ENCODE measurements around the gene TMEM171. TPM values are rescaled to one million over a fixed set of nuclear protein-coding genes. Genes with fewer than 3 reads are reported as not detected.

TMEM171 gene
- total and polyA plus RNA-seq, 2 of the 8 experiments (the other 6 are each of a cell fraction or from before 2014, with no cell fraction given) = 1.0 to 2.2 TPM

- no peak for TF ChIP-seq CHD7 (IDR thresholded peaks at IDR 0.05; ENCODE audit: insufficient replicate concordance, low read length)
- TF ChIP-seq JUN (IDR thresholded peaks at IDR 0.05; ENCODE audit: low read depth, low read length) = no peak
- no peak for TF ChIP-seq EP300 (IDR thresholded peaks at IDR 0.05; ENCODE audit: borderline replicate concordance in 1 of 2, low read depth in 2 of 2, low read length in 2 of 2)
- no peak for TF ChIP-seq RNF2 (IDR thresholded peaks at IDR 0.05; ENCODE audit: borderline replicate concordance, low read depth, low read length, missing control alignments, poor library complexity, severe bottlenecking)
- no peak for TF ChIP-seq FOSL1 (IDR thresholded peaks at IDR 0.05; ENCODE audit: insufficient read depth, low read depth, low read length)
- no peak for TF ChIP-seq KDM4A (IDR thresholded peaks at IDR 0.05; ENCODE audit: low read depth, low read length, severe bottlenecking)
- TF ChIP-seq SRF (IDR thresholded peaks at IDR 0.05; ENCODE audit: low read depth, low read length) = no peak
These were observed 51.1 kb downstream of the TMEM171 start (continued) for GRCh38 chr5:73171495-73171894.
